ENCODE data around the gene RELN.

- no peak for TF ChIP-seq EZH2phosphoT487 (IDR thresholded peaks at IDR 0.05; ENCODE audit: borderline replicate concordance, low read length)
- no peak for TF ChIP-seq CTCF (conservative IDR thresholded peaks at IDR 0.05; ENCODE audit: low read depth, low read length)
These were observed 37.0 kb downstream of the RELN start for GRCh38 chr7:103952408-103952807.
